Choroid plexus epithelial cell (primary cell): ENCODE results near the gene COL24A1.
A peak's percentile ranks its signal among the peaks of the same experiment; 100 is the strongest.

Experiments used
- DNase-seq: peaks from one replicate; pipeline ENCODE4 v3.0.0-alpha.2; 2010; ENCODE audit warnings: low read depth
- H3K4me3 ChIP-seq: 2 replicates; pipeline ENCODE4 v1.5.1; 2011; ENCODE audit warnings: low read depth, mild to moderate bottlenecking, control low read depth, low read length, moderate library complexity
- CTCF ChIP-seq: conservative IDR thresholded peaks from 2 replicates; pipeline ENCODE4 v1.5.1; 2011; ENCODE audit warnings: low read depth, mild to moderate bottlenecking, control low read depth, inconsistent platforms, low read length, moderate library complexity

COL24A1 gene

GRCh38 chr1:86052948-86053698, 103.4 kb downstream of the COL24A1 start:
- no peak overlapping the region for H3K4me3 ChIP-seq
- DNase-seq = no peak
- TF ChIP-seq CTCF = no peak

- no peak for TF ChIP-seq CTCF
- DNase-seq = no peak
- no peak overlapping the region for H3K4me3 ChIP-seq
Observed at GRCh38 chr1:86035101-86035500, 121.5 kb downstream of the COL24A1 start.

GRCh38 chr1:86030180-86030579, 126.4 kb downstream of the COL24A1 start:
- DNase-seq = no peak
- TF ChIP-seq CTCF = no peak
- H3K4me3 ChIP-seq = no peak overlapping the region

- DNase-seq = peak; percentile 51
- peak; percentile 88 for TF ChIP-seq CTCF
- no peak overlapping the region for H3K4me3 ChIP-seq
Observed at GRCh38 chr1:86018283-86018923, 138.2 kb downstream of the COL24A1 start.

GRCh38 chr1:86016076-86016759, 140.4 kb downstream of the COL24A1 start:
- TF ChIP-seq CTCF = no peak
- peak; percentile 1 for DNase-seq
- H3K4me3 ChIP-seq = no peak overlapping the region

- no peak for TF ChIP-seq CTCF
- H3K4me3 ChIP-seq = no peak overlapping the region
- no peak for DNase-seq
Observed at GRCh38 chr1:86015375-86015774, 141.2 kb downstream of the COL24A1 start.
